Stimulated activated CD8-positive, alpha-beta memory T cell treated with anti-CD3 and anti-CD28 coated beads, Interleukin-7, amount 100 ng/mL, for 4 hours (primary cell): ENCODE data around the gene OVCA2.
"Not testable (repeated sequence)": the region's sequence is repeated elsewhere in the genome, so short reads cannot be mapped to it uniquely, and the experiment has no call there.

Source experiments
- DNase-seq, 2 donors: peaks; one replicate each; pipeline ENCODE4 v3.0.0-alpha.2; 2020; ENCODE audit warnings: low read depth in 2 of 2

The OVCA2 gene

DNA sequence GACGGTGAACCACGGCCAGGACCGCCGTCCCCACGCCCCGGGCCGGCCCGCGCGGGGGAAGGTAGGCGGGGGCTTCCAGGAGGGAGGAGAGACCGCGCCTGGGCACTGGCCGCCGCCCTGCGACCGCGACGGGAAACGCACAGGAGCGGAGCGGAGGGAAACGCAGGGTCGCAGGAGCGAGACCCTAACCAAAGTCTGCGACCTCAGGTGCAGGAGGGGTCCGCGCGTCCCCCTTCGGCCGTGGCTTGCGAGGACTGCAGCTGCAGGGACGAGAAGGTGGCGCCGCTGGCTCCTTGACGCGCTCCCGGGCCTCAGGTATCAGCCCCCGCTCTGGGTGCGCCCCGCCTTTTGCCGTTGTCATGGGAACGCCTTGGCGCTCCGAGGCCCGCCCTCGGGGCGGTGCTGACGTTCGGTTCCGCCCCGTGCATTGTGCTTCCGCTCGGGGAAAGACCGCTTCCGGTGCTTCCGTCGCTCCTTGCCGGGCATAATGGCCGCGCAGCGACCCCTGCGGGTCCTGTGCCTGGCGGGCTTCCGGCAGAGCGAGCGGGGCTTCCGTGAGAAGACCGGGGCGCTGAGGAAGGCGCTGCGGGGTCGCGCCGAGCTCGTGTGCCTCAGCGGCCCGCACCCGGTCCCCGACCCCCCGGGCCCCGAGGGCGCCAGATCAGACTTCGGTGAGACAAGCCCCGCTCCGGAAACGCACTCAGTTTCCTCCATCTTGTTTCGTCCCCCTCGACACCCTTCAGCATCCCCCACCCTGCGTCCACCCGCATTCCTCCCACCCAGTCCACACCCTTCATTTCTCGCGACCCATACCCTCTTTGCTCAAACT, at the start of gene OVCA2:
TSS of gene OVCA2 (plus strand) at position 462 of the 829 bp plus-strand sequence. CDS start at position 488, 26 bp downstream.
- DNase-seq: peak; percentile 94 to 95

GRCh38 chr17:1992541-1992940, 49.3 kb upstream of the OVCA2 start:
- no peak for DNase-seq

DNA sequence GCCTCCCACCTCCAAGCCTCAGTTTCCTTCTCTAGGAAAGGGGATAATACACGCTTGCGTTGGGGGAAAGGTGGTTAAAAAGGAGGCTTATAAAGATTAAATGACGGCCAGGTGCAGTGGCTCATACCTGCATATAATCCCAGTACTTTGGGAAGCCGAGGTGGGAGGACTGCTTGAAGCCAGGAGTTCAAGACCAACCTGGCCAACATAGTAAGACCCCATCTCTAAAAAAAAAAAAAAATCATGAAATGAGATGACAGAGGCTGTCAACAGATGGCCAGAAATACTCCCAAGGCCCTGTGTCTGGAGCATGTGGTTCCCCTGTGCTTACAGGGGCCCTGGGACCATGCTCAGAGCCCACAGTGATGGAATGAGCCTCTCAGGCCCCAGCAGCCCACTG, 47.1 kb upstream of the OVCA2 start:
- DNase-seq: no peak

GRCh38 chr17:1995321-1995892, 46.4 kb upstream of the OVCA2 start:
- DNase-seq: no peak

- DNase-seq: no peak
Observed at GRCh38 chr17:1995907-1996799, 45.7 kb upstream of the OVCA2 start.

GRCh38 chr17:1996800-1997288, 45.0 kb upstream of the OVCA2 start:
- DNase-seq: no peak

DNA sequence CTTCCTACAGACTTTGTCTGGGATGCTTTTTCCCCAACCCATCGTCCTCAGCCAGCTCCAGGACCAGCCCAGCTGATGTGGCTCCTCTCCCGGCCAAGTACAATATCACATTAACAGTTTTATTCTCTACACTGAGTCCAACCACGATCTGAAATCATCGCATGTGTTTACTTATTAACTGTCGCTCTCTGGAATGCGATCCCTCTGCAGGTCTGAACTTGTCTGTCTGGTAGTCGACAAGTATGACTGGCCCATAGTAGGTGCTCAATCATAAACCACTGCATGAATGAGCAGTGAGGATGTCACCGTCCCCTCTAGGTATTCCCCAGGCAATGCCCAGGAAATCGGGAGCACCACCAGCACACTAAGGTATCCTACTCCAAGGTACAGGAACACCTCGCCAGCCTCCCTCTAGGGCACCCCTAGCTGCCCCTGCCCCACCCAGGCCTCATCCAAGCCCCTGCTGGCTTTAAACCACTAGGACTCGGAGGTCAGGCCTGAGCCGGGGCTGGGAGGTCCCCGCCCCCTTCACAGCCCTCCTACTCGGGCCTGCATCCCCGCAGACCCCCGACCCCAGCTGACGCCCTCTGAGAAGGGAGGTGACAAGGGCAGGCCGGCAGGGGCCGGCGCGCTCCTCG, 44.4 kb upstream of the OVCA2 start:
- no peak for DNase-seq

GRCh38 chr17:1997927-1998742, 43.7 kb upstream of the OVCA2 start:
- no peak for DNase-seq

DNA sequence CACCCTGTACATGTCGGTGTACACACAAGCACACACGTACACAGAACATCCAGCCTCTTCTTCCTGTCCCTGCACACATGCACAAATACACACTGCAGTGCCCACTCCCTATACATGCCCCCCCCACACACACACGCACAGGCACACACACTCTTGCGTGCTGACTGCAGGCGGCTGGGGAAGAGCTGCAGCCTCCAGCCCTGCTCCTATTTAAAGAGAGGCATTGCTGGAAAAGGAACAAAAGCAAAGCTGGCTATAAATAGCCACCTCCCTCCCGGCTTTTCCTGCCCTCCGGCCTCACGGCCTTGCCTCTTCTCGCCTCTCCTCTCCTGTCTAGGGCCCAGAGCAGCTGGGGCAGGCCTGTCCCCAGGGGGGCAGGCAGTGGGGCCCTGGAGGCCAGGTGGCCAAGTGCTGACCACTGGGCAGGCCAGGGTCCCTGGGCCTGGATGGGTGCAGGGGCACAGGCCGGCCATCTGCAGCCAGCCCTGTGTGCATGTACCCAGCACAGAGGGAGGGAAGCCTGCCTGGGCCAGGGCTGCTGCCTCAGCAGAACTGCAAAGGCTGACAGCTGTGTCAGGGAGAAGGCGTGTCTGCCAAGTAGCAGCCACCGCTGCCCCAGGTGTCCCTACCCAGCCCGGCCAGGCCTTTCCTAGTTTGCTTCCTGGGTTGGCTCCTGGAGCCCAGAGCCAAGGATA, 42.1 kb upstream of the OVCA2 start:
- no peak for DNase-seq

- DNase-seq: no peak
Observed at GRCh38 chr17:2002767-2003329, 39.0 kb upstream of the OVCA2 start.

- DNase-seq: no peak
Observed at GRCh38 chr17:2003525-2003924, 38.3 kb upstream of the OVCA2 start.

DNA sequence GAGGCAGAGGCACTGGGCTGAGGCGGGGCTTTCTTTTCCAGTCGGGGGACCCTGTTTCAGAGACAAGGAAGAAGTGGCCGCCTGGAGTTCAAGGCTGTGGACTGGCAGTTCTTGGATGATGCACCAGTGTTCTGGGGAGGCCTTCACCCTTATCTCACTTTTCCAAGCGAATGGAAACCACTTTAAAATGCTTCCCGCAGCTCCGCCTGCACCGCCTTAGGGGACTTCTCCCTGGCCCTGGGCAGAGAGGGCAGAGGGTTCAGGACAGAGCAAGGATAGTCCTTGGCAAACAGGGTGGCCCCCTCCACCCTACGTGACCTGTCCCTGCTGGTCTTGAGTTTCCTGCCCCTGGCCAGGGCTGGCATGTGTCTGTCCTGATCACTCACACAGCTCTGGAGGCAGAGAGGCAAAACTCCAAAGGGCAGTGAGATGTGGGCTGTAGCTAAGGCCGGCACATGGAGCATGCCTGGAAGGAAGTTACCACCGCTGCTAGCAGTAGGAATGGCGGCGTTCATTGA, 37.3 kb upstream of the OVCA2 start:
- DNase-seq: no peak

GRCh38 chr17:2008332-2009126, 33.3 kb upstream of the OVCA2 start:
- DNase-seq: no peak

GRCh38 chr17:2009737-2010136, 32.1 kb upstream of the OVCA2 start:
- no peak for DNase-seq

- DNase-seq: no peak
Observed at GRCh38 chr17:2011411-2012371, 30.1 kb upstream of the OVCA2 start.

DNA sequence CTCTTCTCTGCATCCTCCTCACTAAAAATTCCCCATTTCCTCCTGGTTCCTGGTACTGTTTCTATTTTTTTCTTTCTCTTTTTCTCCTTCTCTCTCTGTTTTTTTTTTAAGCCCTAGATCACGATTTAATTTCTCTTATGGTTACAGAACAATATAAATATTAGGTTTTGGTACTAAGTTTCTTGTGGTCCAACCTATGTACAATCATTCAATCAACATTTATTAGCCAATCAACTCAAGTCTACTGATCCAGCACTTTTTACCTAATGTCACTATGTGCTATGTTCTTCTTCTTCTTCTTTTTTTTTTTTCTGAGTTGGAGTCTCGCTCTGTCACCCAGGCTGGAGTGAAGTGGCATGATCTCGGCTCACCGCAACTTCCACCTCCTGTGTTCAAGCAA, 29.3 kb upstream of the OVCA2 start:
- no peak for DNase-seq

- DNase-seq: not testable (repeated sequence)
Observed at GRCh38 chr17:2013220-2013993, 28.4 kb upstream of the OVCA2 start.
